GM12865 (cell line): ENCODE results near the gene ITPR1.

ENCODE experiments used
- DNase-seq: peaks from one replicate; pipeline ENCODE4 v3.0.0; 2010; ENCODE audit warnings: low read depth
- H3K4me3 ChIP-seq: 2 replicates; pipeline ENCODE4 v1.5.1; 2011; ENCODE audit warnings: mild to moderate bottlenecking, low read depth, low read length, control low read depth
- TF ChIP-seq, protein P1 (sequence below): IDR thresholded peaks from 2 replicates; pipeline ENCODE4 v1.5.1; 2011; ENCODE audit warnings: low read length, control low read depth, low read depth, inconsistent platforms; ENCODE audit not compliant: insufficient read depth; ENCODE audit errors: missing control alignments

Gene ITPR1

GRCh38 chr3:4732925-4733324, 239.8 kb downstream of the ITPR1 start:
- no peak overlapping the region for H3K4me3 ChIP-seq
- no peak for DNase-seq
- TF ChIP-seq, protein P1, sequence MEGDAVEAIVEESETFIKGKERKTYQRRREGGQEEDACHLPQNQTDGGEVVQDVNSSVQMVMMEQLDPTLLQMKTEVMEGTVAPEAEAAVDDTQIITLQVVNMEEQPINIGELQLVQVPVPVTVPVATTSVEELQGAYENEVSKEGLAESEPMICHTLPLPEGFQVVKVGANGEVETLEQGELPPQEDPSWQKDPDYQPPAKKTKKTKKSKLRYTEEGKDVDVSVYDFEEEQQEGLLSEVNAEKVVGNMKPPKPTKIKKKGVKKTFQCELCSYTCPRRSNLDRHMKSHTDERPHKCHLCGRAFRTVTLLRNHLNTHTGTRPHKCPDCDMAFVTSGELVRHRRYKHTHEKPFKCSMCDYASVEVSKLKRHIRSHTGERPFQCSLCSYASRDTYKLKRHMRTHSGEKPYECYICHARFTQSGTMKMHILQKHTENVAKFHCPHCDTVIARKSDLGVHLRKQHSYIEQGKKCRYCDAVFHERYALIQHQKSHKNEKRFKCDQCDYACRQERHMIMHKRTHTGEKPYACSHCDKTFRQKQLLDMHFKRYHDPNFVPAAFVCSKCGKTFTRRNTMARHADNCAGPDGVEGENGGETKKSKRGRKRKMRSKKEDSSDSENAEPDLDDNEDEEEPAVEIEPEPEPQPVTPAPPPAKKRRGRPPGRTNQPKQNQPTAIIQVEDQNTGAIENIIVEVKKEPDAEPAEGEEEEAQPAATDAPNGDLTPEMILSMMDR = no peak

GRCh38 chr3:4734454-4734853, 241.3 kb downstream of the ITPR1 start:
- no peak for DNase-seq
- TF ChIP-seq, protein P1 = no peak
- H3K4me3 ChIP-seq = no peak overlapping the region

GRCh38 chr3:4735243-4735642, 242.1 kb downstream of the ITPR1 start:
- TF ChIP-seq, protein P1 = no peak
- no peak overlapping the region for H3K4me3 ChIP-seq
- no peak for DNase-seq

DNA sequence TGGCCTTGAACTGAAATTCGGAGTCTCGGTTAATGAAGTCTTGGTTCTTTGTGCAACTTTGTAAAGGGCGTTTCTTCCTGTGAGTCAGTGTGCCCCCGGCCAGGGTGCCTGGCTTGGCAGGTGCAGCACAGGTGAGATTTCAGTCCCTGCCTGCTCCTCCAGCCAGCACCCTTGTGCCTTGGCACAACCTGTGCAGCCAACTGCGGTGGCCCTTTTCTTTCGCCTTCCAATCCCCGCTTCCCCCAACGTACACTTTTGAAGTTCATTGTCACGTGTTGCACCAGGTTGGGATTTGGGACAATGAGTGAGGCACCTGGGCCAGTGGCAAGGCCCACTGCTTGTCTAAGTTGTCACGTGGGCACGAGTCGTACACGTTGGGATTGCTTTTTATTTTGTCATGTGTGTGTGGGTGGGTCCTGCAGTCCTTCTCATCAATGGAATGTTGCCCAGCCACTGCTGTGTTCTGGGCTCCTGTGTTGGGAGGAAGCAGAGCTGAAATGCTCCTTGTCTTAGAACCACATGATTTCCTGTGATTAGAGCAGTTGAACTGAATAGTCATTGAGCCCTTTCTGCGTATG, 243.2 kb downstream of the ITPR1 start:
- TF ChIP-seq, protein P1 = no peak
- no peak overlapping the region for H3K4me3 ChIP-seq
- no peak for DNase-seq

DNA sequence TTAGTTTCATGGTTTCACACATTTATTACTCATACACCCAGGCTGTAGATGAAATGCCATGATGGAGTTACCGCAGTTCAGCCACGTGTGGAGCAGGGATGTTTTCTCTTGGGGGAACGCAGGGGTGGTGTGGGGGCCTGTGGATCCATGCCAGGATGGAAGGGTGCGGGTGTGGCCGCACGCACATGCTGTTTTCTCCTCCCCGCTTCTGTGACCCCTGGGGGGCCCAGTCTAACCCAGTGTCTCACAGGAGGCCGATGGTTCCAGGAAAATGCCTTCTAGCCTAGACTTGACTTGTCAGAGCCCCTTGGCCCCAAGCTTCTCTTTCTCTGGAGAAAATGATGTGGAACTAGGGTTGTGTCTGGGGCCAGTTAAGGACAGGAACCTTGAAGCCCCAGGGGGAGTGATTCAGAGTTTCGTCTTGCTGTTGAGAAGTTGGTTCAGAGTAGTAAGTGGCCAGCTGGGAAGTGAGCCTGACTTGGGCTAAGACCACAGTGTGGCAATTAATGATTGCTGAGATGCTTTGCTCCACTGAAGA, 245.7 kb downstream of the ITPR1 start:
- TF ChIP-seq, protein P1 = no peak
- H3K4me3 ChIP-seq = no peak overlapping the region
- no peak for DNase-seq

DNA sequence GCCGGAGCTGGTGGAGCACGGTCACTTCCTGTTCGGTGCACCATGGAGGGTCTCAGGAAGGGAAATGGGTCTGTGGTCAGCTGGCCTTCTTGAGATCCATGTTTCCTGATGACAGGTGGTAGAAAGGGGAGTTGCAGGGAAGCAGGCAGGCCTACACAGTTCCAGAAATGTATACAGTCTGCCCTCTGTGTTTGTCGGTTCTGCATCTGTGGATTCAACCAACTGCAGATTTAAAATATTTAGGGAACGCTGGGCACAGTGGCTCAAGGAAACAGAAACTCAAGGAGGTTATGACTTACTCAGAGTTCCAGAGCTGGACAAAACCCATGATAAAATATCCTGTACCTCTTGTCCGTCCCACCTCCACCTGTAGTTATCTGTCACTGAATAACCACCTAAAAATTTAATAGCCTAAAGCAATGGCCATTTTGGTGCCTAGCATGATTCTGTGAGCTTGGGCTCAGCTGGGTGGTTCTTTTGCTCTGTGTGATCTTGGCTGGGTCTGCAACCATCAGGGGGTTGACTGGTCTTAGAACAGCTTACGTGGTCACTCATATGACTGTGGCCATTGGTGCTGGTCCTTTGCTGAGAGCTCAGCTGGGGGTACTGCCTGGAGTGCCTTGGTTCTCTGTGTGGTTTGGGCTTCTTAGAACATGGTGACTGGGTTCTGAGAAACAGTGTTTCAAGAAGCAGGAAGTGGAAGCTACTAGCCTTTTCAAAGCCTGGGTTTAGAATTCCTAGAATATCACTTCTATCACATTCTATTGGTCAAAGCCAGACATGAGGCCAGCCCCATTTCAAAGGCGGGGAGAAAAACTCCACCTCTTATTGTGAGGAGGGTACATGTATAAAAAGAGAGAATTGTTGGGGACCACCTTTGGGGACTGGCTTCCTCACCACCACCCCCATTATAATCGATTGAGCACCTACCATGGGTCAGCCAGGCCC, 246.4 kb downstream of the ITPR1 start:
- H3K4me3 ChIP-seq = no peak overlapping the region
- TF ChIP-seq, protein P1 = no peak
- DNase-seq = no peak
